HG02870 (cell line): ENCODE results near the gene PNMA1.
A peak's percentile ranks its signal among the peaks of the same experiment; 100 is the strongest.
"Not testable (repeated sequence)": the region's sequence is repeated elsewhere in the genome, so short reads cannot be mapped to it uniquely, and the experiment has no call there.

Experiments
- ATAC-seq: cut with Tn5 transposase; IDR thresholded peaks from one replicate; pipeline ENCODE4 v1.9.1; 2021; ENCODE audit warnings: mild to moderate bottlenecking, moderate library complexity; ENCODE audit not compliant: unreplicated experiment

PNMA1 gene

GRCh38 chr14:73718418-73719251, 4.5 kb upstream of the PNMA1 start:
- no peak for ATAC-seq

- ATAC-seq, result no peak
Observed at GRCh38 chr14:73717711-73718417, 3.7 kb upstream of the PNMA1 start.

DNA sequence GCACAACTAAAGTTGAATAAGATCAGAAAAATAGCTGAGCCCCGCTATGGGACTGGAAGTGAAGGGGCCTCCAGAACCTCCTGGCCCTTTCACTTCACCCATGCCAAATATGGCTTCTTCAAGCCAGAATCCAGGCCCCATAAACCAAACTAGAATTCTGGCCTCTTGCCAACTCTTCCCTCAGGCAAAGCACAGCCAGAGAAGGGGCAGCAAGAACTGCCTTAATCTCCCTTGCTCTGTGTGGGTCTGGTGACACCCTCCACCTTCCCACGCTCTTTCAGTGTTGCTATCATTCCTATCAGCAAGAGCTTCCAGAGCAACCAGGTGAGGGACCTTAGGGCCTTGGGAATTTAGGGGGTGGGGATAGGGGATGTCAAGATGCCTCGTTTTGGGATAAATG, 3.1 kb upstream of the PNMA1 start:
- no peak for ATAC-seq

DNA sequence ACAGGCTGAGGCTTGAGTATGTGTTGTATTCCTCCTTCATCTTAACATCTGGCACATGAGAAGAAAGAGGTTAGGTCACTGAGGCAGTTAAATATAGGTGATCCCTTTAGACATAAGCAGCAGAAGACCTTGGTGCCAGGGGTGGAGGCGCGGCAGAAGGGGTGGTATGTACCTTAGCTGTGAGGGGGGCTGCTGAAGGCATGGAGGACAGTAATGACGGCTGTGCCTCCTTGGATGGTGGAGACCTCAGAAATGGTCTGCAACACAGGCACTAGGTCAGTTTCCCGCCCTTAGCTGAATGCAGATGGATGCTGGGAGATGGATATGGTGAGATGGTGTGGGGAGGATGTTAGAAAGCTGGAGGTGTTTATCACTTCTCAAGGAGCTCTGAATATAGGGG, 1.5 kb upstream of the PNMA1 start:
- ATAC-seq, result no peak

GRCh38 chr14:73714656-73715081, 485 bp upstream of the PNMA1 start:
- no peak for ATAC-seq

GRCh38 chr14:73713206-73713802, 880 bp downstream of the PNMA1 start:
- ATAC-seq, result no peak

DNA sequence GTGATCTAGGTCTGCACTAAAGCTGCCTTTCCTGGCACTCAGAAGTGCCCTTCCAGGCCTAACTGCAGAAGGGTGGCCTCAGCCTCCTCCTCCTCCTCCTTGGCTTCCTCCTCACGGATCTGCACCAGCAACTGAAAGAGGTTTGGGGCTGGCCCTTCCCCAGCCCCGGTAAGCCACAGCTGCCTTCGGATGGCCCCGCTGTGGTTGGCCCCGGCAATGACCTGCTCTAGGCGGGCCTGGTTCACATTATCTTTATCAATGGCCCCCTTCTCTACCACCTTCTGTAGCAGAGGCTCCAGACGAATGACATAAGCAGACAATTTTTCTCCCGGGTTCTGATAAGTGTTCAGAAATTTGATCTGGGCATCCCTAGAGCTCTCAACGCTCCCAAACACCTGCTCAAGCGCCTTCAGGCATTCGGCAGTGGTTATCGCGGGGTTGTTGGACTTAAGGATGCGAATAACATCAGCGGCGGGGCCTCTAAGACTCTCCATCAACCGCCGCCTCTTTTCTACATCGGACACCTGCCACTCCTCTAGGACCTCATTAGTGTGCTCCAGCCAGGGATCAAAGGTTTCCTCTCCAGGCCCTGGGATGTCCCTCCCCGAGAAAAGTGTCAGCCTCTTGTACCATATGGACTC, 1.5 kb downstream of the PNMA1 start:
- peak; percentile 42 for ATAC-seq

DNA sequence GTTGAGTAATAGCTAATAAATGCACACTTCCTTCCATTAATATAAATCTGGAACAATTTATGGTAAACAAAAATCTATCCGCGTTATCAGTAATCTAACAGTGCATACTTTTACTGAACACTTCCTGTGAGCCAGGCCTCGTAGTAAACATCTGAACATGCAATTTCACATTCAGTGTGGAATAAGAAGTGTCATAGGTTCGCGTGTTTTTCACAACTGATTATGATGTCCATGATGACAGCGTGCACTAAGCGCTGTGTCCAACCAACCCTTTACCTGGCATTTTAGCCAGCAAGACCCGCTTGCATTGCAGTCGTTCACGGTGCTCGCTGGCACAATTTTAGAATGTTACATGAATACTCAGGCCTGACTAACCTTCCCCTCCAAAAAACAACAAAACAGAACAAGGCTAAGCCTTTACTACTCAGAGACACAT, 2.1 kb downstream of the PNMA1 start:
- no peak for ATAC-seq

GRCh38 chr14:73710737-73711136, 3.4 kb downstream of the PNMA1 start:
- ATAC-seq, result no peak

GRCh38 chr14:73709904-73710469, 4.2 kb downstream of the PNMA1 start:
- no peak for ATAC-seq

GRCh38 chr14:73708076-73708475, 6.1 kb downstream of the PNMA1 start:
- not testable (repeated sequence) for ATAC-seq

- no peak for ATAC-seq
Observed at GRCh38 chr14:73700325-73700724, 13.9 kb downstream of the PNMA1 start.

GRCh38 chr14:73696466-73697400, 17.5 kb downstream of the PNMA1 start:
- peak; percentile 85 for ATAC-seq

GRCh38 chr14:73695997-73696396, 18.2 kb downstream of the PNMA1 start:
- ATAC-seq, result peak; percentile 48

DNA sequence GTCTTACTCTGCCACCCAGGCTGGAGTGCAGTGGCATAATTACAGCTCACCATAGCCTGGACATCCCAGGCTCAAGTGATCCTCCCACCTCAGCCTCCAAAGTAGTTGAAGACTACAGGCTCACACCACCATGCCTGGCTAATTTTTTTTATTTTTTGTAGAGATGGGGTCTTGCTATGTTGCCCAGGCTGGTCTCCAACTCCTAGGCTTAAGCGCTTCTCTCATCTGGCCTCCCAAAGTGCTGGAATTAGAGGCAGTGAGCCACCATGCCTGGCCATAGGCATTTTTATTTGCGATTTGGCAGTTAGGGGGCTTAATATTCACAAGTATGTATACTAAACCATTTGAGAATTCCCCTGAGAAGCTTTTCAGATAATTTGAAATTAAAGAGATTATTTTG, 19.1 kb downstream of the PNMA1 start:
- ATAC-seq, result no peak

- ATAC-seq, result no peak
Observed at GRCh38 chr14:73694083-73694482, 20.1 kb downstream of the PNMA1 start.

DNA sequence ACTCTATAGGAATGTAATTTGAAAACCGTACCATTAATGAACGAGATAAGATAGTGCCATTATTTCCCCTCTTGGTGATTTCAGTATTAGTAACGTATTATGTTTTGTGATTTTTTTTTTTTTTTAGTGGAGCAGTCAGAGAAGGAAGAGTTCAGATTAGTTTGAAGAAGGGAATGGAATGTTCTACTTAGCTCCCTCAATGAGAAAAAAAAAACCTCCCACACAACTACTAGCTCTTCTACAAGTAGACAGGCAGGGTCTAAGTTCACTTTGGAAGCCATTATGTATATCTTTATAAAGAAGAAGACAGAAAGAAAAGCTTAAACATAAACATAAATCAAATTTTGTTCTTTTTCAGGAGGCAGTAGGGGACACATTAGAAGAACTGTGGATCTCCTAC, 27.3 kb downstream of the PNMA1 start:
- no peak for ATAC-seq

GRCh38 chr14:73685328-73685727, 28.9 kb downstream of the PNMA1 start:
- no peak for ATAC-seq

DNA sequence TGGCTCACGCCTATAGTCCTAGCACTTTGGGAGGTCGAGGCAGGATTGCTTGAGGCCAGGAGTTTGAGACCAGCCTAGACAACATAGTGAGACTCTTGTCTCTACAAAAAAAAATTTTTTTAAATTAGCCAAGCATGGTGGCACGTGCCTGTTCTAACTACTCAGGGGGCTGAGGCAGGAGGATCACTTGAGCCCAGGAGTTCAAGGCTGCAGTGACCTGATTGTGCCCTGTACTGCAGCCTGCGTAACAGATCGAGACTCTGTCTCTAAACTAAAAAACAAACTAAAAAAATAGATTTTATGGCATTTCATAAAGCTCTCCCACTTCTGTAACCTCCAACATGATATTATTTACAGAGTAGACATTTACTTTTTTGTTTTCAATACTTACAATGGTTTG, 29.6 kb downstream of the PNMA1 start:
- no peak for ATAC-seq

DNA sequence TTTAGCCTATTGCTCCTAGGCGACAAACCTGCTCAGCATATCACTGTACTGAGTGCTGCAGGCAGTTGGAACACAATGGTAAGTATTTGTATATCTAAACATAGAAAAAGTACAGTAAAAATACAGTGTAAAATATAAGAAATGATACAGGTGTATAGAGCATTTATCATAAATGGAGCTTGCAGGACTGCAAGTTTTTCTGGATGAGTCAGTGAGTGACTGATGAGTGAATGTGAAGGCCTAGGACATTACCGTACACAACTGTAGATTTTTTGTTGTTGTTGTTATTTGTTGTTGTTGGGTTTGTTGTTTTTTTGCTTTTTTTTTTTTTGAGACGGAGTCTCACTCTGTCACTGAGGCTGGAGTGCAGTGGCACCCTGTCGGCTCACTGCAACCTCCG, 33.4 kb downstream of the PNMA1 start:
- ATAC-seq, result no peak
